DMS 273 (cell line): ENCODE results near the gene FAF1.

Source experiments
- DNase-seq: peaks from one replicate; lab custom pipeline; 2025; ENCODE audit not compliant: unreplicated experiment; lab: John Stamatoyannopoulos, UW

Gene FAF1

DNA sequence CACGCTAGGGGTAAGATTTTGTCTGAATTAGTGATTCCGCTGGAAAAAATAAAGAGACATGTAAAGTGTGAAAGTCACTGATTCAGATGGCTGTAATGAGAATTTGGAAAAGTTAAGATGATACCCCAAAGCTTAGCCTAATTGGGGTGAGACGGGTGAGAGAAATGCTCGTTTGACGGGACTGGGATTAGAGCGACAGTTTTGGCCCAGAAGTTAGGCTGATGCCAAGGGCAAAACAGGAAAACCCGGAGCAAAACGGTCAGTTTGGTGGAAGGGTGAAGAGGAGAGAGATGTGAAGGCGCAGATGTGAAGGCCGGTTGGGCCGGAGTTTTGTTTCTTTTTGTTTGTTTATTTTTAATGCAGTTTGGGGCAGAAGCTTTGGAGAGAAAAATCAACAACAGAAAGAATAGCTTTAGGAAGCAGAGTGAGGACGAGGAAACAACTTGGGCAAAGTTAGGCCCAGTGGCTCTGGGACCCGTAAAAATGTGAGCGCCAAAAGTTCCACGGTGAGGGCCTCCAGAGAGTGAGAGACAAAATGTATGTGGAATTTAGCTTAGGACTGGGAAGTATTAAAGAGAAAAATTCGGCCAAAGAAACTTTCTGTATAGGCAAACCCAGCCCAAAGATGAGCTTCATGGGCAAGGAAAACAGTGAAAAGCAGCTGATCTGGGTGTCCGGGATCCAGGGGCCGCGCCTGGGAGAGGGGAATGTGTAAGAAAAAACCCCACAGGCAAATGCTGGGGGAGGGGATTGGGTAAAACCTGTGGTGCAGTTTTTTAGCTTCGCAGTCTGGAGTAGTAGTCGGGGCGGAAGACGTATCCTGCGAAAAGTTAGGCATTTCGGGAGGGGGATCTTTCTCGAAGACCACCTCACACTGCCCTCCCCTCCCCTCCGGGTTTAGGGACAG, 538.0 kb downstream of the FAF1 start:
- DNase-seq, result no peak

DNA sequence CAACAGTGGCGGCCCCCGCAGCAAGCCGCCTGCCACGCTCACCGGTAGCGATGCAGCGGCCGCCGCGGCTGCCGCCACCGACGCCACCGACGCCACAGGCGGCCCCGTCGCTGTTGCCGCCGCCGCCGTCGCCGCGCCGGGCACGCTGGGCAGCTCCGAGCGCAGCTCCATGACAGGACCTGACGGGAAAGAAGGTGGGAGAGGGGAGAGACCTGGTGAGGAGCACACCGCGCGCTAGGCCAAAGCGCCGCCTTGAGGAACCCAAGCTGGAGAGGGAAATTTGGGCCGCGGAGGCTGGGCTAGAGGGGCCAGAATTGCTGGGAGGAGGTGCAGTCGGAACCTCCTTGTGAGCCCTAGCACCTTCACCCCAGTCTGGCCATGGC, 538.7 kb downstream of the FAF1 start:
- DNase-seq, result no peak

DNA sequence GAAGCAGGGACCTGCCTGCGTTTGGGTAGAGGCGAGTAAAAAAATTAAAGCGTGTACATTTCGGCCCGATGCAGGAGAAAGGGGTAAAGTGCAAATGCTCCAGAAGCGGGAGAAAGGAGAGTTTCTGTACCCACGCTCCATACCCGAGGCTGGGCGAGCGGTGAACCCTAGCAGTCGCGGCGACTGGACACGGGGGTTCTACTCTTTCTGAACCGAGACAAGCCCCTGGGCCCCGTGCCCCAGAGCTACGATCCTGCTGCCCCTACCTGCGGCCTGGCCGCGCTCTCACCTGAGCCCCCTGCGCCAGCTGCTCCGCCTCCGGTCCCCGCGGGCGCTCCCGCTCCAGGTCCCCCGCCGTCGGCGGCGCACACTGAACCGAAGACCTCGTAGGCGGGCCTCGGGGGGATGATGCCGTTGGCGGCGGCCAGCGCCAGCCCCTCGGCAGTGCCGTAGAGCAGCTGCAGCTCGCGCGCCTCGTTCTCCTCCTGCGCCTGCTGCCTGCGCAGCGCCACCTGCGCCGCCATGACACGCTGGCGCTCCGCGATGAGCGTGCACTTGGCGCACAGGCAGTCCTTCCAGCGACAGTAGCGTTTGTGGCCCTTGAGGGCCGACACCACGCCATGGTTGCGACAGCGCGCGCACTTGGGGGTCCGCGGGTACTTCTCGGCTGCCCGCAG, 539.2 kb downstream of the FAF1 start:
- DNase-seq, result no peak

DNA sequence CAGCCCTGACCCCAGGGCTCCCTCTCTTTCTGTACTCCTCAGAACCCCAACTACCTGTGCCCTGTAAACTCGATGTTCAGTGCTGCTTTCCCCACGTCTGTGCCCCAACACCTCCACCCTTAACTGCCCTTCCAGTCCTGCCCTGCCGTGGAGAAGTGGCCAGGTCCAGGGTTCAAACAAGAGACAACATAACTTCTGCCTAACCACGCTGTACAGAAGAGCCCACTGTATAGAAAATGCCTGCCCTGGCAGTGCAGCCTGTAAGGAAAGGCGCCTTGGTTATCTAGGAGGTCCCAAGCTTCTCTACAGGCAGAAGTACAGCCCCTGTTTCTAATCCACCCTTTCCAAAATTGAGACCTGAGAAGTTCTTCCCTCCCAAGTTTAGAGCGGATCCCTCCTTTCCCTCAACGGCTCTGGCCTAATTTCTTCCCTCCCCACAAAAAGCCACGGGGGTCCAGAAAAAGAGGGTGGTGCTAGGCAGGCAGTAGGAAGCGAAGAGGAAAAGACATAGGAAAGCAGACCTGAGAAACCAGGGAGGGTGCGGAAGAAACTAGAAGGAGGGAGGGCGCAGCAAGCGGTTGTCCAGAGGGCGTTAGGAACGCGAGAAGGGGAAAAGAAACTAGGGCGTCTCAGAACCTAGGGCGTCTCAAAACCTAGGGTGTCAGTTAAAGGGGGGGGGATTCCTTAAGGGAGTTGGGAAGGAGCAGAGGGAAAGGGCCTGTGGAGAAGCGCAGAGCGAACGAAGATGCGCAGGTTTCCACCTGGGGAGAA, 540.0 kb downstream of the FAF1 start:
- no peak for DNase-seq

DNA sequence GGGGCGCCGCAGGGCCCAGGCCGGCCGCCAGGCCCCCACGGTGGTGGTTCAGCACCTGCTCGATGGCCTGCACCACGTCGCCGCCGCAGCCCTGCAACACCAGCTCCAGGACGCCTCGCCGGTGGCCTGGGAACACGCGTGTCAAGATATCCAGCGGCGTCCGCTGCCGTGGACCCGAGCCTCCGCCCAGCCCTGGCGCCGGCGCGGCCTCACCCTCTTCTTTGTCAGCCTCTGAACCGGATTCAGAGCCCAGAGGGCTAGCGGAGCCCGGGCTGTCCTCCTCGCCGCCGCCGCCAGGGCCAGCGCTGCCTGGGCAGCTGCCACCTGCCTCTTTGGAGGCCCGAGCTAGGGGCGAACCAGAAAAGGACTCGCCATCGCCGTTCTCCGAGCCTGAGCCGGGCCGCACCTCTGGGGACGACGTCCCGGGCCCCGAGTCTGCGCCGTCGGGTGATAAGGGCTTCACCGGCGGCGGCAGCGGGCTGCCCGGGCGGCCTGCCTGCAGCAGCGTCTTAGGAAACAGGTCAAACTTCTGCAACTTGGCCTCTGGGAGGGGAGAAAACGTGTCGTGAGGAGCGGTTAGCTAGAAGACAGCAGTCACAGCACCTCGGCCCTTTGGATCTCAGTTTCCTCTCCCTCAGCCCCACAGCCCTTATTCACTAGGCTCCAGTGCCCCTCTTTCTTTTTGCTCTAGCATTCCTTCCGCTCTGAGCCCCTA, 540.7 kb downstream of the FAF1 start:
- no peak for DNase-seq

DNA sequence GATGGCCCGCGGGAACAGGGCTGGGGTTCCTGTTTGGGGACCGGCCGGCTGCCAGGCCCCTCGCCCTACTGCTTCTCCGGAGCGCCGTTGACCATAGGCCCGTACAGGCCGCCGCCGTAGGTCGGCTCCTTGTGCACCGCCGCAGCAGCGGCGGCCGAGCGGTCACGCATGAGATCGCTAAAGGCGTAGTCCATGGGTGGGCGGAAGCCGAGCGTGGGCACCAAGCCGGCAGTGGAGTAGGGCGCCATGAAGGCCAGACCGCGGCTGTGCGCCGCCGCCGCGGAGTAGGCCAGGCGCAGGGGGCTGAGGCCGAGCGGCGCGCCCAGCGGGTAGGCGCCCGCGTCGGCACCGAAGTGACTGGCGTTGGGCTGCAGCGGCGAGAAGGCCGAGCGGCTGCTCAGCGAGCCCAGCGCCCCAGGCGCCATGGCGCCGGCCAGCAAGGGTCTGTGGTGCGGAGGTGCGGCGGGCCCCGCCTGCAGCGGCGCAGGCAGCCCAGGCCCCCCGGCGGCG, 541.4 kb downstream of the FAF1 start:
- no peak for DNase-seq

DNA sequence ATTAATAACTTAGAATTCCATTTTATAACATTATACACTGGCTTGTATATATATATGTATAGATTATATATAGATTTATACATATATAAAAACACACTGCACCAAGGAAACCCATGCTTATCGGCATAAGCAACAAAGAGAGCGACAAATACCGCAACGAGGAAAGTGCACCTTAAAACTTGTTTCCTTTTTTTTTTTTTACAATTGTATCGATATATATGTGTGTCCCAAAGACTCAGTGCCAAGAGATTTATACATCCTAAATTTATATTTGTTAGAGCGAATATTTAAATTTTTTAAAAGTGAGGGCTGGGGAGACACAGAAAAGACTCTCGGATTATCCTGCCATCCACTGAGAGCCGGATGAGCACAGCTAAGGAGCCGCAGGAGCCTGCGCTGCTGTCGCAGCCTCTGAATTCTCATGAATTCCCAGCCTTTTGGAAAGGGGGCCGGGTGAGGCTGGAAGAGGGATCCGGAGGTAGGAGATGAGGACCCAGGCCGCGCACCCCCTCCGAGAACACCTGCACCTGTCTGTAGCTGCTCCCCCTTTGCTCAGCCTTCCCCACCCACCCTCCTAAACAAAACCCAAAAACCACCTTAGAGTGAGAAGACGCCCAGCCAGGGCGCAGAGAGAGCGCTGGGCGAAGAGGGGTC, 542.0 kb downstream of the FAF1 start:
- no peak for DNase-seq

DNA sequence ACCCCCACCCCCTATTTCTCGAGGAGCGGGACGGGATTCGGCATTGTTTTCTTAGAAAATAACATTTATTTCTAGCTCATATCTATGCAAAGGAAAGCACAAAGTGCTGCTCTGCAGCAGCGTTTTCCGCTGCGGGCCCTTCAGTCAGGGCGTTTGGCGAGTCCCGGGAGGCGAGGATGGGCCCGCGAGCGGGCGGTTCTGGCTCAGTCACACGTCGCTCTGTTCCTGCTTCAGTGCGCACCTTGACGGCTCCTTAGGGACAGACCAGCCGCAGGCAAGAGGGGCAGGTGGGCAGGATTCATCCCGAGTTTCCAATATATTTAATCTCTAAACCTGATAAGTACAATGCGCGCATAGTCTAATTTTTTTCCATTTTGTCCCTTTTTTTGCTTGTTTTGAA, 542.6 kb downstream of the FAF1 start:
- DNase-seq, result no peak

DNA sequence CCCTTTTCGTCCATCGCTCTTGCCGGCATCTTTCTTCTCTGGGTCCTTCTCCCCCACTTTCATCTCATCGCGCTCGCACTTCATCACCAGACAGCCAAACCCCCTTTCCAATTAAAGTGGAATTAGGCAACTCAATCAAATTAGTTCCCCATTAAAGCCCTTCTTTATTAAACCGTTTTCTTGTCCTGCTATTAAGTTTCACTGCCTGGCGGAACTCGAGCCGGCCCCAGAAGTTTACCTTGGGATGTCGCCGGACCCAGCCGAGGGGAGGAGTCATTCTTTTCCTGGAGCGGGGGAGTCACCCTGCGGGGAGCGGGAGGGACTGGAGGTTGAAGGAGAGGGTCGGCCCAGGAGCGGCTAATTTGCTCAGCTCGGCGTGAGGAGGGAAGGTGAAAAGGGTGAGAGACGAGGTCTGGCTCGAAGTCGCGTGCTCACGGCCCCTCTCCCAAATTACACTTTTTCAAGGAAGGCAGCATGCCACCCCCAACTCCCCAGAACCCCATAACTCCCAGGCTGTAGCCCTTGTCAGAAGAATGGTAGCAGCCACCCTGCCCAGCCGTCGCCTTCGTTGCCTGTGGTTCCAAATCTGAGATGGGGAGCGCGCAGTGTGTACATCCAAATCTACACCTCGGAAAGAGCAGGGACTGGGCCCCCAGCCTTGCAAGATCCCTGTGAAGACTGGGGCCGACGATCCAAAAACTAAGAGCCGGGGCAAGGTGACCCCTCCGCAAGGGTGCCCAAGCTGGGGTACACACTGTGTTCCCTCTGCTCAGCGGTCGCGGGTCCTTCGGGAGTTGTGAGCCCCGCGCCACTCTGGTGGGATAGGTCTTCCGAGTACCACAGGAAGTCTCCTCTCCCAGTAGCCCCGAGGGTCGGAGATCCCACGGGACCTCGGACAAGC, 543.3 kb downstream of the FAF1 start:
- DNase-seq, result no peak

DNA sequence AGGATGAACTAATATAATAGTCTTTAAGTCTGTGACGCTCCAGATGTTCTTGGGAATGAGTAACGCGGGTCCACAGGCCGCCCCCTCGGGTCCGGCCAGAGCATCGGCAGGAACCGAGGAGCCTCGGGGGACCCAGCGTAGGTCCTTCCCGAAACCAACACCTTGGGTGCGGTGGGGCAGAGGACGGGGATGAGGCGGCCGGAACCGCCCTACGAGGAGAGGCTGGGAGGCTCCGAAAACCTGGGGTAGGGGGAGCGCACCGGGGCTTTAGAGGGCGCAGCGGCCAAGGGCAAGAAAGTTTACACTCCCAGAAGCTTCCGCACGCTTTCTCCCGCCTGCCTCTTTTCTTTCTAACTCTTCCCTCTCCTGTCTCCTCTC, 543.9 kb downstream of the FAF1 start:
- DNase-seq, result no peak

DNA sequence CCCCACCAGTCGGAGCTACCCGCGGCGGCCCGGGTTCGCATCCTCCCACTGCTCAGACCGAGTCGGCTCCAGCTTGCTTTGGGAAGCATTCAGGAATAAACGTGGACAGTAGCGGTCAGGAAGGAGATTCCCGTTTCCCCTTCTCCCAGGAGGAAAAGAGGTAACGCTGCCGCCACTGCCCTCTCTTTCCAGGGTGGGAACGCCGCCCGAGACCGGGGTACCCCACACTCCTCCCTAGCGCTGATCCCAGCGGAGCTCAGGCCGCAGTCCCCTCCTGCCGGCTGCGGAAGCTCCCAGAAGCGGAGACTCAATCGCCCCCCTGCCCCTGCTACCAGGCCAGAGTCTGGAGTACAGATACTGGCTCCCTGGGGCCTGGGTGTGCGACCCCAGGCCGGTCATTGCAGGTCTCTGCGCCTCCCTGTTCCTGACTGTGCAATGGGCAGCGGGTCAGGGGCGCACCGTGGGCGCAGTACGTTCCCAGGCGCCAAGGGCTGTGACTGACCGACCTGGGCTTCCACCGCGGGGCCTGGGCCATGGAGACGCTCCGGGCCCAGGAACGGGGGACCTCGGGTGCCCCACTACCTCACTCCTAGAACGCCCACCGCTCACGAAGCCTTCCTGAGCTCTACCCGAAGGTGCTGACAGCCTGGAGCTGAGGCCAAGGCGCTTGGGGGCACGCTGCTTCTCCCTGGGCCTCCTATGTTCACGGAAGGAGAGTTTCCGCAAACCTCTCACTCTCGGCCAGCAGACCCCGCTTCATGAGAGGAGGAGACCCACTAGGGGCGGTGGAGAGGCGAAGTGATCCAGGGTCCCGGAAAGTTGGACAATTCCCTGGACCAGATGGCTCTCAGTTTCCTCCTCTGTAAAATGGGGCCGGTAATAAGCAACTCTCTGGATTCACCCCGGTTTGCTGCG, 544.6 kb downstream of the FAF1 start:
- DNase-seq, result no peak

DNA sequence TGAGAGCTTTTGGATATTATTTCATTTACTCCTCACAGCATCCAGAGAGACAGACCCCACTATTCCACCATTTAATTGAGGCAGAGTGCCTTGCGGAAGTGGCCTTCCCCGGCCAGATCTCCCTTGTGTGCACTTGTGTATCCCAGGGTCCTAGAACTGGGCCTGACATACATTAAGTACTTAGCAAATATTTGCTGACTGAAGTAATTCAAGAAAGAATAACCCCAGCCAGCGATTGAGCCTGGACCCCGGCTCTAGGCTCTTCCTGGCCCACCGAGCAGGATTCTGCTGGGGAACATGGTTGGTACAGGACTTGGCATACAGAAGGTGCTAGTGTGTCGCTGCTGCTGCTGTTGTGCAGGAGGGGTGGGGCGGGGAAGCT, 545.2 kb downstream of the FAF1 start:
- DNase-seq, result no peak

DNA sequence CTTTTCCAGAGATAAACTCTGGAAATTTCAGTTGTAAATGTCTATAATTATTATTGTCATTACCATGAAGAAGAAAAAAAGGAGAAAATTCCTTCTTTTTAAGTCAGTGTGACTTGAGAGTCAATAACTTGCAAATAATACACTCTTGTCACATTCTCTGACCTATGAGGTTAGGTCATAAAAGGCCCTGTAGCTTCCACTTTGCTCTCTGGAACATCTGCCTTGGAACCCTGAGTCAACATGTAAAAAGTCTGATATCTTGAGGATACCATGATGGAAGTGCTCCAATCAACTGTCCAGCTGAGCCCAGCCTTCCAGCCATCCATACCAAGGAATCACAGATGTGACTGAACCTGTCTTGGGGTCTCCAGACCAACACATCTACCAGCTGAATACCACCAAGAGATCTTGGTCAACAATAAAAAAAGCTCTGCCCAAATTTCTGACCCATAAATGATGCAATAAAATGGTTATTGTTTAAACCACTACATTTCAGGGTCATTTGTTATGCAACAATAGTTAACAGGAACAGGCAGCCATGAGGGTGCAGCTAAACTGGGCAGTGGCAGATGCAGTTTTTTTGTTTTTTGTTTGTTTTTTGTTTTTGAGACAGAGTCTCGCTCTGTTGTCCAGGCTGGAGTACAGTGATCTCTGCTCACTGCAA, 547.1 kb downstream of the FAF1 start:
- no peak for DNase-seq

DNA sequence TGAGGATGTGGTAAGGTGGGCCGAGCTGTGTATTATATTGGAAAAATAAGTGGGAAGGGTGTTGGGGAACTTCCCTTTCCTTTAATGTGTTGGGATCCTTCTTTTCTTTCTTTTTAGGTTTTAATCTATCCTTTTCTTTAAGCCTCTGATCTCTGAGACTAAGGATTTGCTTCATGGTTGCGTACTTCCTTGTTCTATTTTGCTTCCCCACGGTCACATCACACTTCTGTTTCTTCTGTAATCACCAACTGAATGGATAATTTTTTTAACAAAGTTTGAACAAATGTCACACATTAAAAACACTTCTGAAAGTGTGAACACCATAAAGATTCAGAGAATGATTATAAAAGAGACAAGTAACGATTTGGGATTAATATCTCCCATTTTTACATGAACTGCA, 554.3 kb downstream of the FAF1 start:
- no peak for DNase-seq

DNA sequence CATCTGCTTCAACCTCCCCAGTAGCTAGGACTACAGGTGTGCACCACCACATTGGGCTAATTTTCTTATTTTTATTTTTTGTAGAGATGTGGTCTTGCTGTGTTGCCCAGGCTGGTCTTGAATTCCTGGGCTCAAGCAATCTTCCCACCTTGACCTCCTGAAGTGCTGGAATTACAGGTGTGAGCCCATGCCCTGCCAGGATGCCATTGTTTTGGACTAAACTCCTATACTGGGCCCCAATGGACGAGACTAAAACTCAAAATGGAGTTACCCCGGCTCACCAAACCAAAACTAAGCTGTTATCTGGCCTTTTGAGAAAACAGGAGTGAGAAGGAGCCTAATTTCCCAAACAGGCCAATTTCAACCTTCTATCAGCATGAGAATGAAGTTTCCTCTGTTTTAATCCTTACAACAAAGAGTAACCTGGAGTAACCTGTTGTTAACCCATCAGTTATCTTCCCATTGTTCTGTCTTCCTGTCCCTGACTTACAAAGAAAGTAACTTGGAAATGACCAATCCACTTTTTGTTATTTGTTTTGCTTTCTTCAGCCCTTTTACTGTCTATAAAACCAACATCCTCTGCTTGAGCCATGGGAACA, 566.4 kb downstream of the FAF1 start:
- DNase-seq, result no peak
